ENCODE data around the gene USP6NL.

DNA sequence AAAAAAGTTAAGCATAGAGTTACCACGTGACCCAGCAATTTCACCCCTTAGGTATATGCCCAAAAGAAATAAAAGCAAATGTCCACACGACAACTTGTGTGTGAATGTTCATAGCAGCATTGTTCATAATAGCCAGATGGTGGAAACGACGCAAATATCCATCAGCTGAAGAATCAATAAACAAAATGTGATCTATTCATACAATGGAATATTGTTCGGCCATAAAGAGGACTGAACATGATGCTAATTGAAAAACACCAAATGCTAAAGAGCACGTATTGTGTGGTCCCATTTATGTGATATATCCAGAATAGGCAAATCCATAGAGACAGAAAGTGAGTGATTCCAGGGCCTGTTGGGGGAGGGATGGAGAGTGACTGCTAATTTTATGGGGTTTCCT lies 18.3 kb upstream of the USP6NL start:
- TF ChIP-seq, protein P1, sequence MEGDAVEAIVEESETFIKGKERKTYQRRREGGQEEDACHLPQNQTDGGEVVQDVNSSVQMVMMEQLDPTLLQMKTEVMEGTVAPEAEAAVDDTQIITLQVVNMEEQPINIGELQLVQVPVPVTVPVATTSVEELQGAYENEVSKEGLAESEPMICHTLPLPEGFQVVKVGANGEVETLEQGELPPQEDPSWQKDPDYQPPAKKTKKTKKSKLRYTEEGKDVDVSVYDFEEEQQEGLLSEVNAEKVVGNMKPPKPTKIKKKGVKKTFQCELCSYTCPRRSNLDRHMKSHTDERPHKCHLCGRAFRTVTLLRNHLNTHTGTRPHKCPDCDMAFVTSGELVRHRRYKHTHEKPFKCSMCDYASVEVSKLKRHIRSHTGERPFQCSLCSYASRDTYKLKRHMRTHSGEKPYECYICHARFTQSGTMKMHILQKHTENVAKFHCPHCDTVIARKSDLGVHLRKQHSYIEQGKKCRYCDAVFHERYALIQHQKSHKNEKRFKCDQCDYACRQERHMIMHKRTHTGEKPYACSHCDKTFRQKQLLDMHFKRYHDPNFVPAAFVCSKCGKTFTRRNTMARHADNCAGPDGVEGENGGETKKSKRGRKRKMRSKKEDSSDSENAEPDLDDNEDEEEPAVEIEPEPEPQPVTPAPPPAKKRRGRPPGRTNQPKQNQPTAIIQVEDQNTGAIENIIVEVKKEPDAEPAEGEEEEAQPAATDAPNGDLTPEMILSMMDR (conservative IDR thresholded peaks at IDR 0.05 in 1 of 2, IDR thresholded peaks at IDR 0.05 in 1 of 2; ENCODE audit: extremely low read depth in 1 of 2, insufficient read depth in 1 of 2, low read depth in 1 of 2, low read length in 2 of 2): no peak
- no peak for TF ChIP-seq EZH2 (IDR thresholded peaks at IDR 0.05; ENCODE audit: borderline replicate concordance, low read length)
